GM19043 (cell line): Measurements from ENCODE around the gene PRR35.

Experiments
- ATAC-seq: cut with Tn5 transposase; IDR thresholded peaks from one replicate; pipeline ENCODE4 v1.9.1; 2021; ENCODE audit warnings: low read depth; ENCODE audit not compliant: unreplicated experiment

Gene PRR35

GRCh38 chr16:560204-560700 is at the start of gene PRR35:
TSS of gene PRR35 (plus strand) at chr16:560394. CDS start at chr16:563295, 2,901 bp downstream.
- no peak for ATAC-seq

- no peak for ATAC-seq
Measured at GRCh38 chr16:512802-513201, 47.4 kb upstream of the PRR35 start.

GRCh38 chr16:513950-514349 is 46.2 kb upstream of the PRR35 start:
- no peak for ATAC-seq

GRCh38 chr16:515175-515938 is 44.8 kb upstream of the PRR35 start:
- ATAC-seq, result no peak

GRCh38 chr16:515939-516226 is 44.3 kb upstream of the PRR35 start:
- no peak for ATAC-seq

- no peak for ATAC-seq
Measured at GRCh38 chr16:516301-516700, 43.9 kb upstream of the PRR35 start.

GRCh38 chr16:518858-519257 is 41.3 kb upstream of the PRR35 start:
- no peak for ATAC-seq

- no peak for ATAC-seq
Measured at GRCh38 chr16:519425-519824, 40.8 kb upstream of the PRR35 start.

GRCh38 chr16:519841-520687 is 40.1 kb upstream of the PRR35 start:
- ATAC-seq, result no peak

- no peak for ATAC-seq
Measured at GRCh38 chr16:520847-521246, 39.3 kb upstream of the PRR35 start.

GRCh38 chr16:521381-522210 is 38.6 kb upstream of the PRR35 start:
- ATAC-seq, result no peak

- ATAC-seq, result no peak
Measured at GRCh38 chr16:522320-523096, 37.7 kb upstream of the PRR35 start.

- no peak for ATAC-seq
Measured at GRCh38 chr16:523097-523741, 37.0 kb upstream of the PRR35 start.

- no peak for ATAC-seq
Measured at GRCh38 chr16:524274-525040, 35.7 kb upstream of the PRR35 start.

- no peak for ATAC-seq
Measured at GRCh38 chr16:525123-525519, 35.1 kb upstream of the PRR35 start.

GRCh38 chr16:525520-526180 is 34.5 kb upstream of the PRR35 start:
- ATAC-seq, result no peak

- ATAC-seq, result no peak
Measured at GRCh38 chr16:526181-527014, 33.8 kb upstream of the PRR35 start.
